Loucy (cell line): ENCODE results near the gene TOMM70.

Experiments
- H2AFZ ChIP-seq: fragments of 200-600 bp; sonication (generic); 2 replicates; pipeline ENCODE4 v1.6.0; 2016; ENCODE audit warnings: antibody characterized with exemption, mild to moderate bottlenecking, low read length, moderate library complexity
- H3F3A ChIP-seq: fragments of 200-600 bp; 2 replicates; pipeline ENCODE4 v1.6.0; 2016; ENCODE audit warnings: antibody characterized with exemption, low read depth, mild to moderate bottlenecking
- H3K27me3 ChIP-seq: fragments of 200-600 bp; sonication (generic); 2 replicates; pipeline ENCODE4 v1.6.1; 2014; ENCODE audit warnings: low read length, mild to moderate bottlenecking; ENCODE audit not compliant: insufficient read depth, poor library complexity, severe bottlenecking
- H3K36me3 ChIP-seq: fragments of 200-600 bp; sonication (generic); 2 replicates; pipeline ENCODE4 v1.6.1; 2016; ENCODE audit warnings: low read length; ENCODE audit not compliant: insufficient read depth
- H3K4me1 ChIP-seq: fragments of 200-600 bp; sonication (generic); 2 replicates; pipeline ENCODE4 v1.5.1; 2014; ENCODE audit warnings: low read length, mild to moderate bottlenecking; ENCODE audit not compliant: insufficient read depth, poor library complexity, severe bottlenecking
- H3K4me2 ChIP-seq: fragments of 200-600 bp; sonication (generic); 2 replicates; pipeline ENCODE4 v1.6.0; 2014; ENCODE audit warnings: antibody characterized with exemption, low read length, low read depth, mild to moderate bottlenecking; ENCODE audit not compliant: poor library complexity, severe bottlenecking
- H3K4me3 ChIP-seq: fragments of 200-600 bp; sonication (generic); 2 replicates; pipeline ENCODE4 v1.5.1; 2014; ENCODE audit warnings: low read length, mild to moderate bottlenecking, mixed read lengths; ENCODE audit not compliant: poor library complexity, severe bottlenecking
- H3K79me2 ChIP-seq: fragments of 200-600 bp; sonication (generic); 2 replicates; pipeline ENCODE4 v1.6.1; 2014; ENCODE audit warnings: low read length; ENCODE audit not compliant: insufficient read depth
- H3K9ac ChIP-seq: fragments of 200-600 bp; sonication (generic); 2 replicates; pipeline ENCODE4 v1.6.0; 2014; ENCODE audit warnings: mild to moderate bottlenecking, low read depth, low read length, moderate library complexity; ENCODE audit not compliant: poor library complexity, severe bottlenecking
- H3K9me2 ChIP-seq: fragments of 200-600 bp; sonication (generic); replicated peaks from 2 replicates; pipeline ENCODE4 v1.6.1; 2016; ENCODE audit warnings: low read depth, low read length, mixed read lengths
- H3K9me3 ChIP-seq: fragments of 200-600 bp; sonication (generic); 2 replicates; pipeline ENCODE4 v1.6.1; 2014; ENCODE audit warnings: mild to moderate bottlenecking, antibody characterized with exemption, low read length, low read depth; ENCODE audit not compliant: insufficient read depth
- H4K20me1 ChIP-seq: fragments of 200-600 bp; sonication (generic); 2 replicates; pipeline ENCODE4 v1.6.0; 2014; ENCODE audit warnings: antibody characterized with exemption, low read length, mild to moderate bottlenecking; ENCODE audit not compliant: insufficient read depth, poor library complexity, severe bottlenecking
- CTCF ChIP-seq: fragments of 200-600 bp; sonication (generic); conservative IDR thresholded peaks from 2 replicates; pipeline ENCODE4 v1.5.1; 2014; ENCODE audit warnings: mild to moderate bottlenecking, antibody characterized with exemption, low read length
- EZH2phosphoT487 ChIP-seq: fragments of 200-600 bp; IDR thresholded peaks from 2 replicates; pipeline ENCODE4 v1.6.1; 2018; ENCODE audit warnings: antibody characterized with exemption, mild to moderate bottlenecking, moderate library complexity, borderline replicate concordance

The TOMM70 gene

GRCh38 chr3:100424261-100424660, 23.4 kb upstream of the TOMM70 start:
- Histone ChIP-seq H3K4me2 (no peak overlapping the region), H3K36me3 (no peaks in the 10 kb centered on the region), H4K20me1 (no peaks in the 10 kb centered on the region), H3K4me3 (no peak overlapping the region), H3K9me3 (no peaks in the 10 kb centered on the region), H3K9ac (no peak overlapping the region), H3K4me1 (peaks cover 8% of the 10 kb centered on the region), H2AFZ (no peak overlapping the region), H3K79me2 (no peaks in the 10 kb centered on the region), H3K9me2 (no peaks in the 10 kb centered on the region), H3F3A (no peaks in the 10 kb centered on the region), H3K27me3 (no peaks in the 10 kb centered on the region)
- TF ChIP-seq CTCF: no peak
- TF ChIP-seq EZH2phosphoT487: no peak

GRCh38 chr3:100423611-100424010, 22.7 kb upstream of the TOMM70 start:
- no peak overlapping the region for H3K4me3 ChIP-seq
- H3K4me2 ChIP-seq: no peak overlapping the region

GRCh38 chr3:100420885-100421284, 20.0 kb upstream of the TOMM70 start:
- Histone ChIP-seq H4K20me1 (no peaks in the 10 kb centered on the region), H3K27me3 (no peaks in the 10 kb centered on the region), H3K79me2 (no peaks in the 10 kb centered on the region), H3K9me2 (no peaks in the 10 kb centered on the region), H3F3A (no peaks in the 10 kb centered on the region), H3K4me3 (no peak overlapping the region), H3K9ac (no peak overlapping the region), H3K4me2 (no peak overlapping the region), H3K4me1 (peaks cover 10% of the 10 kb centered on the region), H2AFZ (no peak overlapping the region), H3K36me3 (no peaks in the 10 kb centered on the region), H3K9me3 (no peaks in the 10 kb centered on the region)
- no peak for TF ChIP-seq EZH2phosphoT487
- TF ChIP-seq CTCF: no peak

More at GRCh38 chr3:100423611-100424010, 22.7 kb upstream of the TOMM70 start:
- Histone ChIP-seq H3K9me2 (no peaks in the 10 kb centered on the region), H3K9me3 (no peaks in the 10 kb centered on the region), H3K4me1 (peaks cover 8% of the 10 kb centered on the region), H3K79me2 (no peaks in the 10 kb centered on the region), H2AFZ (no peak overlapping the region), H3K9ac (no peak overlapping the region), H3K36me3 (no peaks in the 10 kb centered on the region), H4K20me1 (no peaks in the 10 kb centered on the region), H3F3A (no peaks in the 10 kb centered on the region), H3K27me3 (no peaks in the 10 kb centered on the region)
- no peak for TF ChIP-seq CTCF
- no peak for TF ChIP-seq EZH2phosphoT487
